MM.1S (cell line): Measurements from ENCODE around the gene C1QC.

Source experiments
- DNase-seq: peaks from one replicate; pipeline ENCODE4 v3.0.0-alpha.2; 2015
- H2AFZ ChIP-seq: fragments of 300-600 bp; sonication (generic); 2 replicates; pipeline ENCODE4 v1.6.0; 2016; ENCODE audit warnings: antibody characterized with exemption, low read length
- H3F3A ChIP-seq: fragments of 300-600 bp; sonication (generic); 2 replicates; pipeline ENCODE4 v1.6.1; 2016; ENCODE audit warnings: mild to moderate bottlenecking, antibody characterized with exemption, low read length, moderate library complexity, mixed read lengths; ENCODE audit not compliant: insufficient read depth
- H3K27ac ChIP-seq: fragments of 300-600 bp; sonication (generic); 2 replicates; pipeline ENCODE4 v1.5.1; 2016; ENCODE audit warnings: mild to moderate bottlenecking, low read length
- H3K27me3 ChIP-seq: fragments of 300-600 bp; sonication (generic); replicated peaks from 2 replicates; pipeline ENCODE4 v1.6.0; 2016; ENCODE audit warnings: low read length; ENCODE audit not compliant: insufficient read depth
- H3K36me3 ChIP-seq: fragments of 300-600 bp; sonication (generic); replicated peaks from 2 replicates; pipeline ENCODE4 v1.6.1; 2016; ENCODE audit warnings: mild to moderate bottlenecking, low read length, mixed read lengths; ENCODE audit not compliant: insufficient read depth
- H3K4me1 ChIP-seq: fragments of 300-600 bp; sonication (generic); 2 replicates; pipeline ENCODE4 v1.6.1; 2016; ENCODE audit warnings: low read length, mixed read lengths
- H3K4me2 ChIP-seq: fragments of 300-600 bp; sonication (generic); 2 replicates; pipeline ENCODE4 v1.6.0; 2016; ENCODE audit warnings: low read depth, low read length
- H3K4me3 ChIP-seq: fragments of 300-600 bp; sonication (generic); 2 replicates; pipeline ENCODE4 v1.5.1; 2016; ENCODE audit warnings: low read length, mixed read lengths
- H3K79me2 ChIP-seq: fragments of 300-600 bp; sonication (generic); 2 replicates; pipeline ENCODE4 v1.6.1; 2016; ENCODE audit warnings: mixed run types, low read length, mixed read lengths
- H3K9ac ChIP-seq: fragments of 300-600 bp; sonication (generic); 2 replicates; pipeline ENCODE4 v1.6.1; 2016; ENCODE audit warnings: low read length, mixed read lengths
- H3K9me2 ChIP-seq: fragments of 300-600 bp; sonication (generic); replicated peaks from 2 replicates; pipeline ENCODE4 v1.6.1; 2016; ENCODE audit warnings: mild to moderate bottlenecking, low read length, mixed read lengths; ENCODE audit not compliant: insufficient read depth
- H3K9me3 ChIP-seq: fragments of 300-600 bp; sonication (generic); replicated peaks from 2 replicates; pipeline ENCODE4 v1.6.1; 2016; ENCODE audit warnings: mild to moderate bottlenecking, low read length, mixed read lengths; ENCODE audit not compliant: insufficient read depth
- H4K20me1 ChIP-seq: fragments of 300-600 bp; sonication (generic); 2 replicates; pipeline ENCODE4 v1.6.1; 2016; ENCODE audit warnings: mild to moderate bottlenecking, low read length, moderate library complexity, mixed read lengths; ENCODE audit not compliant: insufficient read depth
- CTCF ChIP-seq: fragments of 300-600 bp; sonication (generic); IDR thresholded peaks from 2 replicates; pipeline ENCODE4 v1.5.1; 2016; ENCODE audit warnings: antibody characterized with exemption, low read length, mixed read lengths
- EZH2 ChIP-seq: fragments of 300-600 bp; sonication (generic); optimal IDR thresholded peaks from 2 replicates; pipeline ENCODE3; 2017; ENCODE audit warnings: low read depth, mild to moderate bottlenecking, antibody characterized with exemption, low read length, mixed read lengths
- EZH2phosphoT487 ChIP-seq: fragments of 300-600 bp; sonication (generic); IDR thresholded peaks from 2 replicates; pipeline ENCODE4 v1.6.1; 2018; ENCODE audit warnings: antibody characterized with exemption, low read length

Gene C1QC

GRCh38 chr1:22643381-22643780, at the start of gene C1QC:
TSS of gene C1QC (plus strand) at chr1:22643633. CDS start at chr1:22644024, 391 bp downstream.
- TF ChIP-seq EZH2phosphoT487 (no peak), EZH2 (no peak), CTCF (no peak)
- Histone ChIP-seq H3K4me1 (no peaks in the 10 kb centered on the region), H3K4me2 (no peak within 1 kb of the TSS), H3K36me3 (no peaks in the 10 kb centered on the region), H3K27ac (no peak within 1 kb of the TSS), H3K9ac (no peak within 1 kb of the TSS), H3F3A (no peaks in the 10 kb centered on the region), H2AFZ (no peak within 1 kb of the TSS), H3K4me3 (no peak within 1 kb of the TSS), H3K9me2 (no peaks in the 10 kb centered on the region), H3K9me3 (no peaks in the 10 kb centered on the region), H3K27me3 (peaks cover 62% of the 10 kb centered on the region), H4K20me1 (no peaks in the 10 kb centered on the region), H3K79me2 (no peaks in the 10 kb centered on the region)
- DNase-seq: no peak

GRCh38 chr1:22594396-22594795, 49.0 kb upstream of the C1QC start:
- H4K20me1 ChIP-seq: no peaks in the 10 kb centered on the region
- H3K4me2 ChIP-seq: no peak overlapping the region
- no peak overlapping the region for H3K9ac ChIP-seq
- H3K27me3 ChIP-seq: peaks cover 95% of the 10 kb centered on the region
- no peaks in the 10 kb centered on the region for H3K9me3 ChIP-seq
- no peaks in the 10 kb centered on the region for H3F3A ChIP-seq
- no peak for TF ChIP-seq EZH2phosphoT487
- no peak for TF ChIP-seq CTCF
- TF ChIP-seq EZH2: no peak
- no peaks in the 10 kb centered on the region for H3K36me3 ChIP-seq
- H3K9me2 ChIP-seq: no peaks in the 10 kb centered on the region
- no peaks in the 10 kb centered on the region for H3K4me1 ChIP-seq
- H3K4me3 ChIP-seq: no peak overlapping the region
- no peak for DNase-seq
- H2AFZ ChIP-seq: no peak overlapping the region
- no peak overlapping the region for H3K27ac ChIP-seq
- no peaks in the 10 kb centered on the region for H3K79me2 ChIP-seq

- Histone ChIP-seq H3K36me3 (no peaks in the 10 kb centered on the region), H3K9me2 (no peaks in the 10 kb centered on the region), H3K9me3 (no peaks in the 10 kb centered on the region), H3K9ac (no peak overlapping the region), H3K27me3 (peaks cover 89% of the 10 kb centered on the region), H3K4me1 (no peaks in the 10 kb centered on the region), H3K79me2 (no peaks in the 10 kb centered on the region), H3K4me2 (no peak overlapping the region), H3K4me3 (no peak overlapping the region), H4K20me1 (no peaks in the 10 kb centered on the region), H3K27ac (no peak overlapping the region), H3F3A (no peaks in the 10 kb centered on the region), H2AFZ (no peak overlapping the region)
- no peak for DNase-seq
- TF ChIP-seq EZH2: no peak
- TF ChIP-seq EZH2phosphoT487: no peak
- no peak for TF ChIP-seq CTCF
These were observed 48.3 kb upstream of the C1QC start for GRCh38 chr1:22595108-22595507.
